Stimulated activated naive B cell treated with anti-CD40 and anti-IgM and Interleukin-4, amounts not matched to agents 10 μg/mL and 1 μg/mL and 100 μg/mL, for 72 hours (primary cell): Measurements from ENCODE around the gene PHRF1.

Source experiments
- ATAC-seq, 2 donors: fragments of 150-1000 bp; cut with Tn5 transposase; replicated peaks; 2 replicates each; pipeline ENCODE4 v1.10.0; 2021; ENCODE audit warnings: moderate library complexity in 1 of 2
- DNase-seq: peaks from one replicate; pipeline ENCODE4 v3.0.0; 2021
- H3K27ac Mint-ChIP-seq: one replicate; pipeline ENCODE4 v1.8.0; 2022; ENCODE audit warnings: mild to moderate bottlenecking, mixed read lengths
- H3K27me3 Mint-ChIP-seq, 2 donors: one replicate each; pipeline ENCODE4 v1.8.0; 2022; ENCODE audit warnings: mixed read lengths in 2 of 2
- H3K36me3 Mint-ChIP-seq, 2 donors: one replicate each; pipeline ENCODE4 v1.8.0; 2022; ENCODE audit warnings: mixed read lengths in 2 of 2, mild to moderate bottlenecking in 1 of 2
- H3K4me1 Mint-ChIP-seq, 2 donors: one replicate each; pipeline ENCODE4 v1.8.0; 2022; ENCODE audit warnings: mixed read lengths in 2 of 2, mild to moderate bottlenecking in 1 of 2
- H3K4me3 Mint-ChIP-seq, 2 donors: one replicate each; pipeline ENCODE4 v1.8.0; 2022; ENCODE audit warnings: mild to moderate bottlenecking in 2 of 2, mixed read lengths in 2 of 2, moderate library complexity in 1 of 2
- H3K9me3 Mint-ChIP-seq, 2 donors: one replicate each; pipeline ENCODE4 v1.8.0; 2022; ENCODE audit warnings: mixed read lengths in 2 of 2, mild to moderate bottlenecking in 1 of 2

The PHRF1 gene, protein sequence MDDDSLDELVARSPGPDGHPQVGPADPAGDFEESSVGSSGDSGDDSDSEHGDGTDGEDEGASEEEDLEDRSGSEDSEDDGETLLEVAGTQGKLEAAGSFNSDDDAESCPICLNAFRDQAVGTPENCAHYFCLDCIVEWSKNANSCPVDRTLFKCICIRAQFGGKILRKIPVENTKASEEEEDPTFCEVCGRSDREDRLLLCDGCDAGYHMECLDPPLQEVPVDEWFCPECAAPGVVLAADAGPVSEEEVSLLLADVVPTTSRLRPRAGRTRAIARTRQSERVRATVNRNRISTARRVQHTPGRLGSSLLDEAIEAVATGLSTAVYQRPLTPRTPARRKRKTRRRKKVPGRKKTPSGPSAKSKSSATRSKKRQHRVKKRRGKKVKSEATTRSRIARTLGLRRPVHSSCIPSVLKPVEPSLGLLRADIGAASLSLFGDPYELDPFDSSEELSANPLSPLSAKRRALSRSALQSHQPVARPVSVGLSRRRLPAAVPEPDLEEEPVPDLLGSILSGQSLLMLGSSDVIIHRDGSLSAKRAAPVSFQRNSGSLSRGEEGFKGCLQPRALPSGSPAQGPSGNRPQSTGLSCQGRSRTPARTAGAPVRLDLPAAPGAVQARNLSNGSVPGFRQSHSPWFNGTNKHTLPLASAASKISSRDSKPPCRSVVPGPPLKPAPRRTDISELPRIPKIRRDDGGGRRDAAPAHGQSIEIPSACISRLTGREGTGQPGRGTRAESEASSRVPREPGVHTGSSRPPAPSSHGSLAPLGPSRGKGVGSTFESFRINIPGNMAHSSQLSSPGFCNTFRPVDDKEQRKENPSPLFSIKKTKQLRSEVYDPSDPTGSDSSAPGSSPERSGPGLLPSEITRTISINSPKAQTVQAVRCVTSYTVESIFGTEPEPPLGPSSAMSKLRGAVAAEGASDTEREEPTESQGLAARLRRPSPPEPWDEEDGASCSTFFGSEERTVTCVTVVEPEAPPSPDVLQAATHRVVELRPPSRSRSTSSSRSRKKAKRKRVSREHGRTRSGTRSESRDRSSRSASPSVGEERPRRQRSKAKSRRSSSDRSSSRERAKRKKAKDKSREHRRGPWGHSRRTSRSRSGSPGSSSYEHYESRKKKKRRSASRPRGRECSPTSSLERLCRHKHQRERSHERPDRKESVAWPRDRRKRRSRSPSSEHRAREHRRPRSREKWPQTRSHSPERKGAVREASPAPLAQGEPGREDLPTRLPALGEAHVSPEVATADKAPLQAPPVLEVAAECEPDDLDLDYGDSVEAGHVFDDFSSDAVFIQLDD (N-terminal part only)

DNA sequence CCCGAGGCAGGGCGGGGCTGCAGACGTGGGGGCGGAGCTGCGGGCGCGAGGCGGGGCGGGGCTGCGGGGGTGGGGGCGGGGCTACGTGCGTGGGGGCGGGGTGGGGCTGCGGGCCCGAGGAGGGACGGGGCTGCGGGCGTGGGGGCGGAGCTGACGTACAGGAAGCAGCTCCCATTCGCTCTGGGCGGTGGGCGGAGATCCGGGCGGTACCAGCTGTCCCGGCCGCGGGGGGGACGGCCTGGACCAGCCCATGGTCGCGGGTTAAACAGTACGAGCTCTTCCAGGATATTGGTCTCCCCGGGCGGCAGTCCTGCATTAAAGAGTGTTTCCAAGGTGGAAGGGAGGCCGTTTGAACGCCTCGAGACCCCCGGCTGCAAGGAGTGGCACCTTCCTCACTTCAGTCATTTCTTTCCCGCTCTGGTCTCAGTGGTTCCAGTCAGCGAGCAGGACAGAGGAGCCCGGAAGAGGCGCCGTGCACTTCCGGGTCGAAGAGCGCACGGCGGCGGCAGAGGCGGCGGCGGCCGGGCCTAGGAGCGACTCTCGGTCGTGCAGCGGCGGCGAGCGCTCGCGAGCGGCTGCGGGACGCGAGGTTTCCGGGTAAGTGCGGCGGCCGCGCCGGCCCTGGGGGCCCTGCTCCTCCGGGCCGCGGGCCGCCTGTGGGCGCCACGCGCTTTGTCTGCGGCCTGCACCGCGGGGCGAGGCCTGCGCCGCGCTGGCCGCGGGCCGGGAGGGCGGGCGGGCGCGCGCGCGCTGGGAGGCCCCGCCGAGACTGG, at the start of gene PHRF1:
Gene PHRF1 (plus strand): TSS at position 475 of the 773 bp plus-strand sequence. CDS start 5,043 bp downstream, outside the sequence.
- H3K27ac Mint-ChIP-seq, result peak within 1 kb of the TSS; percentile 99
- ATAC-seq (peak; percentile 95 to 96), DNase-seq (peak; percentile 89)
- peaks cover 26 to 48% of the 10 kb centered on the region in 2 donors for H3K4me1 Mint-ChIP-seq
- H3K36me3 Mint-ChIP-seq, result peaks cover 2 to 5% of the 10 kb centered on the region in 2 donors
- H3K9me3 Mint-ChIP-seq, result no peaks in the 10 kb centered on the region
- peak within 1 kb of the TSS; percentile 88 to 97 for H3K4me3 Mint-ChIP-seq
- peaks cover 12 to 14% of the 10 kb centered on the region in 2 donors for H3K27me3 Mint-ChIP-seq

DNA sequence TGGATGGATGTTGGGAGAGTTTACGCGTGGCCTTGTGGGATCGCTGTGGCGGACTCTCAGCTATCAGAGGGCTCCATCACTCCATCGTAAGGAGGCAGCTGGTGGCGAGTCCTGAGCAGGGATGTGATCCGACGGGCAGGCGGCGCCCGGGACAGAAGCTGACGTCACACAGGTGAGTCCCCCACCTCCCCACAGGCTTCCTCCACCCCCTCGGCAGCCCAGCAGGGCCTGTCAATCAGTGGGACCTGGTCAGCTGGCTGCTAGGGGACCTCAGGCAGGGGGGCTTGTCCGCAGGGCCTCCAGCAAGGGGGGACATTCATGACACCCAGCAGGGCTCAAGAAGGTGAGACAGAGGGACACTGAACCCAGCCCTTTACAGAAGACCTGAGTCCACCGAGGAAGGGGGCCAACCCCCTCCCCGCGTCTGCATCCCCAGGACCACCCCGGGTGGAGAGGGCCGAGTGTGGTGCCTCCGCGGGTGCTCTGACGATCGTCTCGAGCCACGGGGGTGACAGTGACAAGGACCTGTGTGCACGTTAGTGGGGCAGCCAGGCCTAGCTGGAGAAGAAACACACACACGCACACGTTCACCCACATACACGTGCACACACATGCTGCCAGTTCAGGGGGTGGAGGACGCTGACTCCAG, 48.0 kb upstream of the PHRF1 start:
- H3K27ac Mint-ChIP-seq, result no peak overlapping the region
- no peak overlapping the region for H3K4me3 Mint-ChIP-seq
- peaks cover 13 to 16% of the 10 kb centered on the region in 2 donors for H3K36me3 Mint-ChIP-seq
- H3K9me3 Mint-ChIP-seq, result no peaks in the 10 kb centered on the region
- no peak for DNase-seq
- peaks cover 2 to 8% of the 10 kb centered on the region in 2 donors for H3K4me1 Mint-ChIP-seq
- H3K27me3 Mint-ChIP-seq, result no peaks in the 10 kb centered on the region
- ATAC-seq, result no peak

DNA sequence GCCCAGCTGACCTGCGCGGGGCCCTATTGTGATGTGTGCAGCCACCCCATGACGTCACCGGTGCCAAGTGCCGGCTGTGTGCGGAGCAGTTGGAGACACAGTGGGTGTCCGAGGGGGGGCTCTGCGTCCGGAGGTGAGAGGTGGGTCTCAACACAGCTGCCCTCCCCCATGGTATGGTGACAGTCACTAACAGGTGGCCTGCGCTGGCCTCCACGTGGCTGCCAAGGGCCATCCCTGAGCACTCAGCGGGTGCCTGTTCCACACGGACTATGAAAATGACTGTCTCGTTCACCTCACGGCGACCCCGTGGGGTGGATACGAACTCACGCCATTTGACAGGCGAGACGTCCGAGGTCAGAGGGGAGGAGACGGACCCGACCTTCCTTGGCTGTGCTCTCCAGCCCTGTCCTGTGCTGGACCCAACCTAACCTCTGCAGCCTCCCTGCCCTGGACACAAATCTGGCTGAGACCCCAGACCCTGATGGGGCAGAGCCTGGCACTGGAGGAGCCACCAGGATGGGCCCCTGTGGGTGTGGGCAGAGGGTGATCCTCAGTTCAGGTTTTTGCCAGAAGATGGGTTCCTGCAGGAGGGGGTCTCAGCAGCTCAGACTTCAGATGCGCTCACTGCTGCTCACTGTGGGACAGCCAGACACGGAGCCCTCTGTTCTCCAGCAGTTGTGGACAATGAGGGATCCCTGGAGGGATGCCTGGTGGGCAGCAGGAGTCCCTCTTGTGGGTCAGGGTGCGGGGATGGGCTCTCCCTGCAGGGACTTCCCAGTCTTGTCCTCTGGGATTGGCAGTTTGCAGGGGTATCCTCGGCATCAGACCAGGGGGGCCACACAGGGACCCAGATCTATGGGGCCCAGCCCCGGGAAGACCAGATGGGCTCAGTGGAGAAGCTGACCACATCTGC, 47.2 kb upstream of the PHRF1 start:
- ATAC-seq, result no peak
- Mint-ChIP-seq H3K4me3 (no peak overlapping the region), H3K9me3 (no peaks in the 10 kb centered on the region), H3K4me1 (peaks cover 5 to 13% of the 10 kb centered on the region in 2 donors), H3K27ac (no peak overlapping the region), H3K27me3 (no peaks in the 10 kb centered on the region), H3K36me3 (peaks cover 13 to 14% of the 10 kb centered on the region in 2 donors)
- DNase-seq, result no peak

DNA sequence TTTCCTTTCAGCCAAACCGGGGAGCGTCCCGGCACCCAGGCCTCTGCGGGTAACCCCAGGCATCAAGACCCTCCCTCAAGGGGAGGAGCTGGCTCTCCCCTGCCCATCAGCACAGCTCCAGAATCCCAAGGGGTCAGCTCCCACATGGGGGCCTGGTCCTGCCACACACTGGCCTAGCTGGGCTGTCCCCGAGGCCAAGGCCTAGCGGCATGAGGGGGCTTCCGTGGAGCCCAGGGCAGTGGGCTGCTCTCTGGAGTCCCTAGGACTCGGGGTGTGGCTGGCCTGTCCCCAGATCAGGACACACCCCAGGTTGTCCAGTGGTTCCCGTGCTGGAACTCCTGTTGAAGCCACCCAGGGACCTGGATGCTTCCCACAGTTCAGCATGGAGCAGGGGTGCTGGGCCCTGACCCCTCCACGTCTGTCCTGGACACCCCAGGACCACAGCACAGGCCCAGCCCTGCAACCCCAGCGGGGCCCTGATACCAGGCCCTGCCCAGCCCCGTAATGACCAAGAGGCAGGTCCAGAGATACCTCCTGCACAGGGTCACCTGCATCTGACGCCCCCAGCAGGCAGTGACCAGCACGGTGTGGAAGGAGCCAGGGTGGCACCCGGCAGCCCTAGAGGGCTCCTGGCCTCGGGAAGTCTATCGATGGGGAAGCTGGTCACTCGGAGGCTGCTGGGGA, 46.4 kb upstream of the PHRF1 start:
- Mint-ChIP-seq H3K9me3 (no peaks in the 10 kb centered on the region), H3K27me3 (no peaks in the 10 kb centered on the region), H3K4me1 (peaks cover 5 to 19% of the 10 kb centered on the region in 2 donors), H3K27ac (no peak overlapping the region), H3K4me3 (no peak overlapping the region), H3K36me3 (peaks cover 13% of the 10 kb centered on the region in 2 donors)
- DNase-seq, result no peak
- no peak for ATAC-seq

DNA sequence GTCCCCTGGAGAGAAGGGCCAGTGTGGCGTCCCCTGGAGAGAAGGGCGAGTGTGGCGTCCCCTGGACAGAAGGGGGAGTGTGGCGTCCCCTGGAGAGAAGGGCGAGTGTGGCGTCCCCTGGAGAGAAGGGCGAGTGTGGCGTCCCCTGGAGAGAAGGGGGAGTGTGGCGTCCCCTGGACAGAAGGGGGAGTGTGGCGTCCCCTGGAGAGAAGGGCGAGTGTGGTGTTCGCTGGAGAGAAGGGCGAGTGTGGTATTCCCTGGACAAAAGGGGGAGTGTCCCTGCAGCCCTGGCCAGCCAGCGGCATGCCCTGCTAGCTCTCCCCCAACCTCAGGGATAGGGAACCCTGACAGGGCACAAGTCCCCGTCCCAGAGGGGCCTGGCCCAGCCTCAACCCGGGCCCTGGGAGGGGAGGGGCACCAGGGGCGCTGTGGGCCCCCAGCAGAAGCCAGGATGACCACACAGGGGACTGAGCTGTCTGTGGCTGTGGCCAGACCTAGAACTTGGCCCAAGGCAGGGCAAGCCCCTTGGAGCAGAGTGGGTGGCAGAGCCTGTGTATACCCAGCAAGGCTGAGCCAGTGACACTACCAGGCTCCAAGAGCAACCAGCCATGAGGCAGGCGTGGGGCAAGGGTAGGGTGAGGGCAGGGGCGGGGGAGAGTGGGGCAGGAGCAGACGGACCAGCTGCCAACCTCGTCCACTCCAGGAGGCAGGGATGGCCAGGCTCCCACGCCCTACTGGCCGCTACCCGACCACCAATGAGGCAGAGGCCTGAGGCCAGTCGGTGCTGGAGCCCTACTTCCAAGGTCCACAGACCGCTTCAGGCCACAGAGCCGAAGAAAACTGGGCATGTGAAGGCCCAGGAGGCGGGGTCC, 45.1 kb upstream of the PHRF1 start:
- Mint-ChIP-seq H3K4me3 (no peak overlapping the region), H3K27ac (no peak overlapping the region), H3K27me3 (no peaks in the 10 kb centered on the region), H3K9me3 (no peaks in the 10 kb centered on the region), H3K4me1 (peaks cover 6 to 22% of the 10 kb centered on the region in 2 donors), H3K36me3 (peaks cover 13 to 14% of the 10 kb centered on the region in 2 donors)
- ATAC-seq (no peak), DNase-seq (no peak)

DNA sequence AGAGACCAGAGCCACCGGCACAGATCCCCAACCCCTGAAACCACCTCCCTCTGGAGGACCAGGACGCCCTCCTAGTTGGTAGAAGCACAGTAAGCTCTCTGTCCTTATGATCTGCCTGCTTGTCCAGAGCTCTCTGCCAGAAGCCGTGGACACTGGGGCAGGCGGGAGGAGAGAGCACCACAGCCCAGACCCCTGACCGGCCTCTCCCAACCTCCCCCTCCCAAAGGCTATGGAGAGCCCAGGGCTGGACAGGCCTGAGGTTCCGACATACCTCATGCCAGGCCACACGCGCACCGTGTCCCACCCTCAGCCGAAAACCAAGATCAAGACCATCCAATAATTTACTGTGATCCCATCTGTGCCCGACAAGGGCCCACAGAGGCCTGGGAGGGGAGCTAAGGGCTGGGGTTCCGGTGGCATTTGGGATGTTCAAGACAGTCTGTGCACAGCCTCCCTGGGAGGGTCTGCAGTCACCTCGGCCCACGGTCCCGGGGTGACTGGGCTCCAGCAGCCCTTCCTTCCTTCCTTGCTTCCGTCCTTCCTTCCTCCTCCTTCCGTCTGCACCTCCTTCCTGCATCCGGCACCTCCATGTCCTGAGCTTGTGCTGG, 44.2 kb upstream of the PHRF1 start:
- ATAC-seq (no peak), DNase-seq (no peak)
- no peak overlapping the region for H3K4me3 Mint-ChIP-seq
- H3K9me3 Mint-ChIP-seq, result no peaks in the 10 kb centered on the region
- no peak overlapping the region for H3K27ac Mint-ChIP-seq
- no peaks in the 10 kb centered on the region for H3K27me3 Mint-ChIP-seq
- H3K4me1 Mint-ChIP-seq, result peaks cover 7 to 29% of the 10 kb centered on the region in 2 donors
- H3K36me3 Mint-ChIP-seq, result peaks cover 13 to 14% of the 10 kb centered on the region in 2 donors

DNA sequence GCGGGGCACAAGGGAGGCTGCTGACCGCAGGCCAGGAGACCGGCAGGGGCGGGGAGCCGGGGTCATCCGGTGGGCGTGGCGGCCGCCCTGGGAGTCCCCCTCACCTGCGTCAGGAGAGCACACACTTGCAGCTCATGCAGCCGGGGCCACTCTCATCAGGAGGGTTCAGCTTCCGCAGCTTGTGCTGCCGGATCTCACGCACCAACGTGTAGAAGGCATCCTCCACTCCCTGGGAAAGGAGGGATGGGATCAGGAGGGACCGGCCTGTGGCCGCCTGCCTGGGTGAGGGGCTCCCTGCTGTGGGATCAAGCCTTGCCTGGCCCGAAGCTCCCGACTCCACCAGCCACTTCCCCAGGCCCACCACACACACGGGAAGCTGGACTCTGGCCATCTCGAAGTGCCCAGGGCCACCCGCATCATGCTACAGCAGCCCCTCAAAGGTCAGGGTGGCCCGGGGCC, 43.7 kb upstream of the PHRF1 start:
- no peaks in the 10 kb centered on the region for H3K27me3 Mint-ChIP-seq
- peaks cover 13 to 14% of the 10 kb centered on the region in 2 donors for H3K36me3 Mint-ChIP-seq
- DNase-seq (no peak), ATAC-seq (no peak)
- H3K27ac Mint-ChIP-seq, result no peak overlapping the region
- H3K4me3 Mint-ChIP-seq, result no peak overlapping the region
- peaks cover 11 to 35% of the 10 kb centered on the region in 2 donors for H3K4me1 Mint-ChIP-seq
- no peaks in the 10 kb centered on the region for H3K9me3 Mint-ChIP-seq

DNA sequence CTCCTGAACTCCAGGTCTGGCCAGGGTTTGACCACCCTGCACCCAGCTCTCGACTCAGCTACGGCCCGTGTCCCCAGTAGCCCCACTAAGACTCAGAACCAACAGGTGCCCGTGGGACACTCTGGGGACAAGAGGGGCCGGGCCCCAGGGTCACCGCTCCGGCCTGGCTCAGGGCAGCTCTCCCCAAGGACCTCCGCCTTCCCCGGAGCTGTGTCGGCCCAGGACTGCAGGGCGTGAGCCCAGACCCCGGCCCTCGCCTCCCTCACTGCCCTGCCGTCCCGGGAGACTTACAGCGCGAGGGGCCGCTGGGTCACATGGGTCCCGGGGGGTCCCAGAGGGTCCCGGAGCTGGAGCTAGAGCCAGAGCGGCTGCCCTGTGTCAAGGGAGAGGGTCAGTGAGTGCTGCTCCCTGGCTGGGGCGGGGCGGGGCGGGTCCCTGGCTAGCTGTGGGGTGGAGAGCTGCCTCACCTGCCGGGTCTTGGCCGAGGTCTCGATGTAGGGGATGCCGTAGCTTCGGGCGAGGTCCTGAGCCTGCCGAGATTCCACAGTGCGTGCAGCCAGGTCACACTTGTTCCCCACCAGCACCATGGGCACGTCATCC, 43.2 kb upstream of the PHRF1 start:
- Mint-ChIP-seq H3K27ac (no peak overlapping the region), H3K9me3 (no peaks in the 10 kb centered on the region), H3K27me3 (no peaks in the 10 kb centered on the region), H3K4me3 (no peak overlapping the region), H3K4me1 (peaks cover 15 to 40% of the 10 kb centered on the region in 2 donors), H3K36me3 (peaks cover 13 to 14% of the 10 kb centered on the region in 2 donors)
- ATAC-seq (no peak), DNase-seq (no peak)

DNA sequence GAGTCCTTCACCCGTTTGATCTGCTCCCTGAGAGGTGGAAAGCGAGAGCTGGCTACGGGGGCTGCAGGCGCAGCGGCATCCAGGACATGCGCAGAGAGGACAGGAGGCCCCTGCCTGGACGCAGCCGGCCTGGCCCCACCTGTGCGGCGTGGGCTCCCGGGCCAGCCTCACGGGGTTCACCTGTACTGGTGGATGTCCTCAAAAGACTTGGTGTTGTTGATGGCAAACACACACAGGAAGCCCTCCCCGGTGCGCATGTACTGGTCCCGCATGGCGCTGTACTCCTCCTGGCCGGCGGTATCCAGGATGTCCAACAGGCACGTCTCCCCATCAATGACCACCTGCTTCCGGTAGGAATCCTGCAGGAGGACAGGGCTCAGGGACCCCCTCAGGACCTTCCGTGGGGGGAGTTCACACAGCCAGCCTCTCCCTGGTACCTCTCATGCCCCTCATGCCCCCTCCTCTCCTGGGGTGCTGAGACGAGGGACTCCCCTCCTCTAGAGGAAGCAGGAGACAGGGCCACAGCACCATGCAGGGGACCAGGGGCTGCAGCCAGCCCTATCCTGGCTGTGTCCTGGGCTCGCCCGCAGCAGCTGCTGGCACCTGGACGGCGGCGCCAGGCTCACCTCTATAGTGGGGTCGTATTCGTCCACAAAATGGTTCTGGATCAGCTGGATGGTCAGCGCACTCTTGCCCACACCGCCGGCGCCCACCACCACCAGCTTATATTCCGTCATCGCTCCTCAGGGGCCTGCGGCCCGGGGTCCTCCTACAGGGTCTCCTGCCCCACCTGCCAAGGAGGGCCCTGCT, 42.5 kb upstream of the PHRF1 start:
- DNase-seq, result no peak
- no peaks in the 10 kb centered on the region for H3K9me3 Mint-ChIP-seq

More for the DNA sequence above, 42.5 kb upstream of the PHRF1 start:
- Mint-ChIP-seq H3K4me3 (peak overlapping the region; percentile 77 to 85), H3K27me3 (no peaks in the 10 kb centered on the region), H3K36me3 (peaks cover 13 to 14% of the 10 kb centered on the region in 2 donors), H3K27ac (no peak overlapping the region), H3K4me1 (peaks cover 17 to 40% of the 10 kb centered on the region in 2 donors)
- no peak for ATAC-seq
